GM21515 (cell line): ENCODE measurements around the gene ORC4.

Experiments used
- ATAC-seq: cut with Tn5 transposase; IDR thresholded peaks from one replicate; pipeline ENCODE4 v1.9.1; 2021; ENCODE audit not compliant: unreplicated experiment

Gene ORC4

DNA sequence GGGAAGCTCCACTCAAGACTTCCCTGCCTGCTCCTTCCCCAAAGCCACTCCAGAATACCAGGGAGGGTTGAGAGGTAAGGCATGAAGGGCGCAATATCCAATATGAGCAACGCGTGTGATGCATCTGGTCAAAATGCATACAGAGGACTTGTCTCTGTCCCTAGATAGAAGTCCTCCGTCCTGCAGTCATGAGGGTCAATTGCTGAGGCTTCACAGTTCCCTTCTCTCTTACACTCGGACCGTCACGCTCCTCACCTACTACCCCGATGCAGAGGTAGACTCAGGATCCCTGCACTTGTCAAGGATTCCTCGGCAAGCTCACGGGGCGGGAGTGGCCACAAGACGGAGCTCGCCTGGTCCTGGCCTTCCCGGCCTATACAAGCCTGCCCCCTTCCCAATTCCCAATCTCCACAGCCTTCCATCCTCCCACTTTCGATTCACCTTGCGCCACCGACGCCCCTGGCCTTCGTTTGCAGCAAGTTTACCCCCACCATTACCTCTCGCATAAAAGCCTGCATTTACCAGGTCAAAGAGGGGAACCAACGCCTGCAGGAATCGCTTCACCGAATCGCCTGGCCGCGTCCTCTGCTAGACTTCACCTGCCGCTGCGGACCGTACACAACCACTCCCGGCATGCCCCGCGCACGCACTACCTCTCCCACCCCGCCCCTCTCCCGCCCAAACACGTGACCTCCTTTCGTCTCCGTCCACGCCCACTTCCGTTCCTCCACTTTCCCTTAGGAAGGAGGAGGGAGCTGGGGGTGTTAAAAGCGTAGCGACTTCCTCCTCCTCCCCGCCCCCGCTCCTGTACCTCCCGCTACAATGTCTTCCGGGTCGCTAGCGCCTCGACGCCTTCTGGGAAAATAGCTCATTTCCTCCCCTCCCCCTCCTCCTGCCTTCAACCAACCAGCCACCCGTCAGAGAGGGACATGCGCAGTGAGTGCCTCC, at the start of gene ORC4:
TSS of gene ORC4 (minus strand) at position 627 of the 948 bp plus-strand sequence. CDS start 44,779 bp downstream, outside the sequence.
- peak; percentile 79 for ATAC-seq

DNA sequence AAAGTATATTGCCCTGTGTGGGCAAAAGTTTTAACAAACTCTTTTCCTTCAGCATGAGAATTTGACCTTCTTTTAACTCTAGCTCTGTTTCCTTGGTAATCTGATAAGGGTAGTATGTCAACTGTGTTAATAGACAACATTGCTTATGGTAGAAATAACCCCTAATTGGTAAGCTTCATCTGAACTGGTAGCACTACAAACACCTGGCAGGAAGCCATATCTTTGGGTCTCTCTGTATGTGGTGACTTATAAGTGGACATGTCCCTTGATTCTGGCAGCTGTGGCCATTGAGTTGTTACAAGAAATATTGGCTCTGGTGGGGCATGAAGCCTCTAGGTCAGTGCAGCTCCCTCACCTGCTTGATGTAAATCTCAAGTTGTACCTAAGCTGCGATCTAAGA, 47.3 kb upstream of the ORC4 start:
- ATAC-seq, result no peak

DNA sequence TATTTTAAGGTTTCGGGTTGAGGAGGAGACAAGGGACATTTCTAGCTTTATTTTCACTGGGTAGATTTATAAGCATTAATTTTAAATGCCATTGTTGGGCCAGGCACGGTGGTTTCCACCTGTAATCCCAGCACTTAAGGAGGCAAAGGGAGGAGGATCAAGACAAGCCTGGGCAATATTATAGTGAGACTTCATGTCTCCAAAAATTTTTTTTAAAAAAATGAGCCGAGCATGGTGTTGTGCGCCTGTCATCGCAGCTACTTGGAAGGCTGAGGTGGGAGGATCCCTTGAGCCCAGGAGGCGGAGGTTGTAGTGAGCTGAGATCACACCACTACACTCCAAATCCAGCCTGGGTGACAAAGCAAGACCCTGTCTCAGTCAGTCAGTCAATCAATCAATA, 45.4 kb upstream of the ORC4 start:
- ATAC-seq, result no peak

DNA sequence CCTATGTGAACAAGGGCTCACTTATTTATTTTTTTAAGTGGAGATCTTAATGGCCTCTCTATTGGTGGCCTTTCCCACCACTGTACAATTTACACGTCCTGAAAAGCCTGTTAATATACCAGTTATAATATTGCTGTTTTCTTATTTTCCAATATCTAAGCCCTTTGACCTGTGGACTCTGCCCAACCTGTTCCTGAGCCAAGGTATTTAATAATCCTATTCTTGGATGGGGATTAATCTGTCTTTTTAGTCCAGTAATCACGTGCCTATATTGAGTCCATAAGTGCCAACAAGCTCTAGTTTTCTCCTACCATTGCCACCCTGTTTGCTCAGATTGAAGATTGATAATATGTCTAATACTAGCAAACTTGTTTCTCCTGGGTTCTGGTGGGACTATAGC, 43.1 kb upstream of the ORC4 start:
- ATAC-seq, result no peak

DNA sequence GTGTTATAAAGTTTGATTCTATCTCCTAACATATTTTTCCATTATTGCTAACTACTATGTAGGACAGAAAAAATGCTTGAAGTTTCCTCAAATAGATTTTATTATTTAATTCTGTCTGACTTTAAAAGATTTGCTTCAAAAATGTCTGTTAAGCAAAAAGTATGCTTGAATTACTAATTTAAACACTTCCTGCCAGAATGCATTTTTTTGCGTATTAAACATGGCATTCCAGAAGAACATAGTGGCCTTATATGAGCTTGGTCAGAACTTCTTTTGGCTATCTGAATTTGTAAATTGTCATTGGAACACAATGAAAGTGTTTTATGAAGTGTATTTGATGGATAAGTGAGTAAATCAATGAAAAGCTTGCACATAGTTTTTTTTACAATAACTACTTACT, 38.1 kb upstream of the ORC4 start:
- no peak for ATAC-seq

DNA sequence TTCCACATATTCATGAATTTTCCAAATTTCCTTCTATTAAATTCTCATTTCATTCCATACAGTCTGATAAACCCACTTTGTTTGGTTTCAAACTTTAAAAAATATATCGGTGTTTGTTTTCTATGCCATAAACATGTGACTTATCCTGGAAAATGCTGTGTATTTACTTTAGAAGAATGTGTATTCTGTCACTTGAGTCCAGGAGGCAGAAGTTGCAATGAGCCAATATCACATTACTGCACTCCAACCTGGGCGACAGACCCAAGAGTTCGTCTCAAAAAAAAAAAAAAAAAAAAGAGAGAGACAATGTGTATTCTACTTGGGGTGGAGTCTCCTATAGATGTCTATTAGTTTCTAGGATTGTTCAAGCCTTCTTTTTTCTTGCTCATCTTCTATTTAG, 32.1 kb upstream of the ORC4 start:
- ATAC-seq, result no peak

DNA sequence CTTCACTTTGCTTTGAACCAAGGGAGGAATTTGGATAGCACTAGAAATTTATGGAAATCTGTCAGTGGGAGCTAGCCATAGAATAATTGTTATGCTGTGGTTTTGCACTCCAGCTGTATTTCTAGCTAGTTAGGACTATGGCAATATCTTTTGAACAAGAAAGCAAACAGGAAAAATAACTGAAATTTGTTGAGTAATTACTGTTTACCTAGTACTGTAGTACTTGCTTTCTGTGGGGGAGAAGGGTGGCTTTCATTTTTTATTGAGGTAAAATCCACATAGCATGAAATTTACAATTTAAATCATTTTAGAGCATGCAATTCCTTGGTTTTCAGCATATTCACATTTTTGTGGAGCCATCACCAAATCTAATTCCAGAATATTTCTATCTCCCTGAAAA, 28.7 kb upstream of the ORC4 start:
- ATAC-seq, result no peak

DNA sequence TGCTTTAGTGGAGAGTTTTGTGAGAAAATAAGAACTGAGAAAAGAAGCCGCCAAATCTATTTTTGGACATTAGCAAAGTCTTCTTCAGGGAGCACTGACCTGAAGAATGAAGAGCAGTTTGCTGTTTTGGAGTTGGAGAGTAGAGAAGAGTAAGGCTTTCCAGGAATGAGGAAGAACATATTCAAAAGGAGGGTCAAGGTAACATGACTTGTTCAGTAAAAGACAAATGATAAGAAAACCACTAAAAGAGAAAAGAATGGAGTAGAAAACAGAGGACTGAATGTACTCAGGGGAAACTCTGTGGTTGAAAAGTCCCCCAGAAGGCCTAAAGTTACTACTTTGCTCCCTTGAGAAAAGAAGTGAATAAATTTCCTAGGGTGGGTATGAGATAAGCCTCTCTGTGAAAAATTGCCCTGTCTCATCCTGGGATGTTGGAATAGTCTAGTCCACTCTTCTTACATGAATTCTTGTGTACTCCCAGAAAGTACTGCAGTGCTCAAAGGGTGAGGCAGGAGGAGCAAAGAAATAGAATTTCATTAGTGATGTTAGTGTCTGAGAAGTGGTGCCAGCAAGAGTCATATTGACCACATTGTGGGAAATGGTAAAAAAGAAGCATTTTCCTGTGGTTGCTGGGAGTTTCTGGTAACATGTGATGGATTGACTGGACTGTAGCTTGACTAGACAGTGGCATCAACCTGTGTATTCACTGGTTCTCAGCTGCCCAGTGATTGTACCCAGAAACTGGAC, 28.1 kb upstream of the ORC4 start:
- ATAC-seq, result peak; percentile 51

DNA sequence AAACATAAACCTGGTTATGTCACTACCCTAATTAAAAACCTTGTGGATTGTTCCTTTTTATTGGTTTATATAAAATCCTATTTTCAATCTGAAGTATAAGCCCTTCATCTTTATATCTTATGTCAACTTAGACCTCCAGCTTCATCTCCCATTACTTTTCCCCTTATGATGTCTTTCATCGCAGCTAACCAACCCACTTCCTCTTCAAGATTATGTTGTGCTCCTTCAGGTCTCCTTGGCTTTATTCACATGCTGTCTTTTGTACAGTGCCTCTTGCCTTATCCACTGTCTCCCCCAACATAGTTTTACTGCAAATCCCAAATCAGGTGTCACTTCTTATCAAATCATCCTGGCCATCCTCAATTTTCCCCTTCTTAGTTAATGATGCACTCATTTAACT, 26.3 kb upstream of the ORC4 start:
- ATAC-seq, result no peak

DNA sequence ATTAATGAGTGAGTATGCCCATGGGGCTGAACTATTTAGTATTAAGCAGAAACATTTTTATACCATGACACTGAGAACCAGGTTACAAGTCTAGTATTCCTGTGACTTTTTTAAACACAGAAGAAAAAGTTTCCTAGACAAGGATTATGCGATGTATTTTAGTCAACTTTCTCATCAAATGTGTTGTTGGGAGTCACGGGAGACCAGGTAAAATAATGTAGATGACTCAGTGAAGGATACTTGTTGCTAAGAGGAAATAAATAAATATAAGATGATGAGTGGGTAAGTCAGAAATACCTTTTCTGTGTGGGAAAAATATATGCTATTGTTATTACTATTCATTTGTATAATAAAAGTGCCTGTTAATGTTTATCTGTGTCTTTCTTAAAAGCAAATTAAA, 23.8 kb upstream of the ORC4 start:
- ATAC-seq, result no peak

DNA sequence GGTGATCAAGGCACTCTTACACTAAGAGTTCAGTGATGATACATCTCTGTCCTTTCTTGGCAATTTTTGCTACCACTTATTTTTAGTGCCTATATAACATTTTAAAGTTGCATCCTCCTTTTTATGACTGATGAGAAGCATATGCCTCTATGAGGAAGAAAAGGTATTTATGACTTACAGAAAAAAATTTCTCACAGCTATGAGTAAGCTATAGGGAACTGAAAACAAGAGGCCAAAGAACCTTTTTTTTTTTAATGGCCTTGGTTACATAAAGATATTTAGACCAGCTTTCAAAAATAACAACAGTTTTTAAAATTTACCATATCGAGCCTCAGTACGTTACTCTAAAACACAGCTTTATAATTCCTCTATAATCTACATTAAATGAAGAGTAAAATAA, 21.7 kb upstream of the ORC4 start:
- peak; percentile 85 for ATAC-seq

DNA sequence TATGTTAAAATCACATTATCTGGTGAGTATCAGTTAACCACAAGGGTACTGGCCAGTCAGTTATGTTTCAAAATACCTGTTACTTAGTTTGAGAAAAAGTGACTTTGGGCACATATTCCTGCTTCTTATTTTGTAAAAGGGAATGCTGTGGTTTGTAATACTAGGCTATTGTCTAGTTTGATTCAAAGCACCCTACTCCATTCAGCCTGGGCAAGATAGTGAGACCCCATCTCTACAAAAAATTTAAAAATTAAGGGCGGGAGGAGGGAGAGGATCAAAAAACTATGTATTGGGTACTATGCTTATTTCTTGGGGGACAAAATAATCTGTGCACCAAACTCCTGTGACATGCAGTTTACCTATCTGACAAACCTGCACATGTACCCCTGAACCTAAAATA, 19.2 kb upstream of the ORC4 start:
- no peak for ATAC-seq

DNA sequence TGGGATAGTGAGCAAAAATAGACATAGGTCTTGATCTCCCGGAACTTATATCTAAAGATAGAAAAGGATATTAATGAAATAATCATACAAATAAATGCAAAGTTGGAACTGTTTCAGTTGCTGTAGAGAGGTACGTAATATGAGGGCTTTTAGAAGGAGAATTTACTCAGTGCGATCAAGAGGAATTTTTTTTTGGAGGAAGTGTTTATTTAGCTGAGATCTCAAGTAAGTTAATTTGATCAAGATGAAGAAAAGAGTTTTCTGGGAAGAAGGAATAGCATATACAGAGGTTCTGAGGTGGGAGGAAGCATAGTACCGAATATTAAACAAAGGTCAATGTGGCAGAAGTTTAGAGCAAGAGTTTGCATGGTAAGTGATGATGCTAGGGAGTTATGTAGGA, 11.7 kb upstream of the ORC4 start:
- ATAC-seq, result no peak

DNA sequence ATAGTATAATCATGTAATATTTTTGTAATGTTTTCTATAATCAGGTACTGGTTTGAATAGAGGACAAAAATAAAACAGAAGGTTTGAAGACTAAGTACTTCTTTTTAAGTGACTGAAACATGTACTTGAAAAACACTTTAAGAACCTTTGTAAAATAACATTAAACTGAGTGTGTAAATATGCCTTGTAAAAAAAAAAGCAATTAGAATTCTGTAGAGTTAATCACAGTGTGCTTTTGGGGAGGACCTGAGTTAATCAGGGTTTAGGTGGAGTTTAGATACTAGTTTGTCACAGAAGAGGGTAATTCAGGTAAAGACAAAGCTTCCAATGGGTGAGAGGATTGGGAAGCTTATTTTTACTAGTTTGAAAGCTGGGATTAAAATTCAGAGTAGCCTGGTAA, 10.6 kb upstream of the ORC4 start:
- ATAC-seq, result no peak

DNA sequence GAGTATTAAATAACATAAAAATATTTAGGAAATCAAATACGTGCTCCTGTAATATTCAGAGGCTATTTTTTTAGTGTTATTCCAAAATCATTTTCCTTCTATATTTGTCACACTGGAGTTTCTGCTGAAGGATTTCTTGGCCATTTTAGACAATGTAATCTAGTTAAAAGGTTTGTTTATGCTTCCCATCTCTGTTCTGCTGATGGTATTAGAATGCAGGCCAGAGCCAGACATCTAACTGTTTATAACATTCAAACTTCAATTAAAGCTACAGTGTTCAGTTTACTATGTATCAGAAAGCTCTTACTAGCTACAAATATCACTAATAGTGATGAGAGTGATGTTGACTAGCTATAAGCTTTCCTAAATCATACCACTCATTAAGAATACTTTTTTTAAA, 8.2 kb upstream of the ORC4 start:
- no peak for ATAC-seq

DNA sequence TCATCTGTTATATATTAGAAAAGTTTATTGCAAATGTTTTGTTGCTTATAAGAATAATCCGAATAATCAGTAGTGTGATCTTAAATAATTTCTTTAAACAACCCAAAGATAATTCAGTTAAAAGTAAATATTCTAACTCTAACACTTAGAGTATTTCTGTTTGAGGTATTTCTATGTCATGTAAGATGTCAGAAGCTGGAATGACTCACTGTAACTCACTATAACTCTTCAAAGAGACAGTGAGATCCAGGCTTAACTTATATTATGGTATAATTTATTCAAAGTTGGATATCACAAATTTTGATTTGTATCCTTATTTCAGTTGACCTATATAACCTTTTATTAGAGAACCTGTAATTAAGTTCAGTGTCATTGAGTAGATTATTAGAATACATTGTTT, 7.3 kb upstream of the ORC4 start:
- no peak for ATAC-seq

DNA sequence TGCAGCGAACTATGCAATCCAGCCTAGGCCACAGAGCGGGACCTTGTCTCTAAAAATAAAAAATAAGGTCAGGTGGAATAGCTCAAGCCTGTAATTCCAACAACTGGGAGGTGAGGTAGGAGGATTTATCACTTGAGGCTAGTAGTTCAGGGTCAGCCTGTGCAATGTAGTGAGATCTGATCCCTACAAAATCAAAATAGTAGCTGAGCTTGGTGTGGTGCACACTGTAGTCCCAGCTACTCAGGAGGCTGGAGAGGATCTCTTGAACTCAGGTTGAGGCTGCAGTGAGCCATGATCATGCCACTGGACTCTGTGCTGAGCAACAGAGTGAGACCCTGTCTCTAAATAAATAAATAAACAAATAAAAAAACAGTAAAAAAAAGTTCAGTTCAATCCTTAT, 6.0 kb upstream of the ORC4 start:
- no peak for ATAC-seq

DNA sequence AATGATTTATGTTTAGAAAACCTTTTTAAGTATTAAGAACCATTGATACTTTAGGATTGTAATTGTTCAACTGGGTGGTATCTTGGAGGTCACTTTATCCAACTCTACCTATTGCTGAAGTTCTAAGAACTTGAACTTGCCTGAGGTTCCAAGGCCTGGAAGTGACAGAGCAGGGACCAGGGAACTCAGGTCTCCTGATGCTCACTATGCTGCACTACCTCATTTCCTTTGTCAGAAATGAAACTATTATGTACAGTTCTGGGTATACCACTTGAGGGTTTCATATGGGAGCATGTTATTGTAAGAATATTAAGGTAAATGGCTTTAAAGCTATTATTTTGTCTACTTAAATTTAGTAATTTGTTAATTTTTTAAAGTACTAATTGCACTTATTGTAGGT, 3.3 kb upstream of the ORC4 start:
- peak; percentile 34 for ATAC-seq

DNA sequence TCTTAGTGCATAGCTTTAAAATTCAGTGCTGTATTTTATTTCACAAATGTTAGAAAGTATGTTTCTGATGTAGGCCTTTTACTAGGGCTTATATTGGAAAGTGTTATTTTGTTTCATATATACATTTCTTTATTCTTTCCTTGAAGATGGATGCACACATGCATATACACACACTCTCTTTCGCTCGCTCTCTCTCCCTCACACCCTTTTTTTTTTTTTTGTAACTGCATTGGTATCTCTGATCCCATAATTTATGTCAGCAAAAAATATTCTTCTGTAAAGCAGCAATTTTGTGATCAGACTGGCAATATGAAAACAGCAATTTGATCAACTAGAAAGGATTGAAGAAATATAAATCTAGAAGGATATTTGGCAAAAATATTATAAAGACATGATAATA, 2.3 kb upstream of the ORC4 start:
- no peak for ATAC-seq

DNA sequence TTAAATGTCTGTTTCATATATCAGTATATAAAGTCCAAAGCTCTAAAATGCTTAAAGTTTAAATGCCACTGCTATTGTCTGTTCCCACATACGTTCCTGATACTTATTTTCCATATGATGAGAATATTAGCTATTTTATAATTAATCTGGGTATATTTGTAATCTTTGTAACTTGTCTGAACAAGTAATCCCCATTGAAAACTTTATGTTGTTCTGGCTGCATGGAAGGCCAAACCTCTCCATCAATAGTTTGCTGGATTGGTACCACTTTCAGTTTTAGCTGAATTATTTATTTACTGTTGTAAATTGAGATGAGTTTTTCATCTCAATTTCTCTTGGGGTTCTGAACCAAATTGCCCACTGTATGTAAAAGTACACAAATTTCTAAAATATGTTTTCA, 1.8 kb upstream of the ORC4 start:
- no peak for ATAC-seq

DNA sequence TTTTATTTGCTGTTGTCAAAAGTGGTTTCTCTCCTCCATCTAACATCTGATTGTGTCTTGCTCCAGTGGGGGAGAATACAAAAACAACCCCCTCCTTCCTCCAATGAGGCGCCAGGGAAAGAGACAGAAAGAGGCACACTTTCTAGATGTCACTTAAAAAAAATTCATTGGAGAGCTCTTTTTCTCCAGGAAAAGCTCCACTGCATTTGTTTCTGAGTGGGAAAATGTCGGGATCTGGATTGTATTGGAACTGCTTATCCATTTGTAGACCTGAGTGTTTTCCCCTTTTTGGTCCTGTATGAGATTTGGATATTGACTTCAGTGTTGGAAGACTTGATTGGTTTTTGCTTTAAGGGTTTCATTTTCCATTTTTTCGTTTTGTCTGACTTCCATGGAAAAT, 1.3 kb upstream of the ORC4 start:
- ATAC-seq, result no peak
